Fibroblast of the conjunctiva (primary cell): ENCODE measurements around the gene EZR.

Experiments used
- DNase-seq: peaks from one replicate; pipeline ENCODE4 v3.0.0-alpha.2; 2010; ENCODE audit warnings: low read depth

EZR gene

GRCh38 chr6:158817728-158818580, 1.2 kb downstream of the EZR start:
- DNase-seq: peak; percentile 49

- no peak for DNase-seq
These were observed 2.1 kb downstream of the EZR start for GRCh38 chr6:158816803-158817727.

GRCh38 chr6:158816329-158816728, 2.8 kb downstream of the EZR start:
- DNase-seq: no peak

- no peak for DNase-seq
These were observed 3.3 kb downstream of the EZR start for GRCh38 chr6:158815907-158816306.

GRCh38 chr6:158815379-158815724, 3.8 kb downstream of the EZR start:
- no peak for DNase-seq

- DNase-seq: no peak
These were observed 6.1 kb downstream of the EZR start for GRCh38 chr6:158813032-158813431.

- no peak for DNase-seq
These were observed 6.6 kb downstream of the EZR start for GRCh38 chr6:158812611-158813010.

GRCh38 chr6:158810155-158811095, 8.7 kb downstream of the EZR start:
- no peak for DNase-seq

- DNase-seq: no peak
These were observed 10.1 kb downstream of the EZR start for GRCh38 chr6:158808941-158809678.

- DNase-seq: no peak
These were observed 10.7 kb downstream of the EZR start for GRCh38 chr6:158808442-158808833.

GRCh38 chr6:158807515-158808441, 11.4 kb downstream of the EZR start:
- no peak for DNase-seq

- DNase-seq: no peak
These were observed 13.3 kb downstream of the EZR start for GRCh38 chr6:158805698-158806377.

- DNase-seq: no peak
These were observed 15.0 kb downstream of the EZR start for GRCh38 chr6:158804207-158804606.

GRCh38 chr6:158803733-158804143, 15.4 kb downstream of the EZR start:
- no peak for DNase-seq

- DNase-seq: no peak
These were observed 17.4 kb downstream of the EZR start for GRCh38 chr6:158801655-158802294.

GRCh38 chr6:158799051-158799792, 19.9 kb downstream of the EZR start:
- DNase-seq: no peak

GRCh38 chr6:158798311-158798710, 20.9 kb downstream of the EZR start:
- DNase-seq: no peak
